PC-9 (cell line): ENCODE data around the gene IFT81. TPM values are rescaled to one million over a fixed set of nuclear protein-coding genes. Genes with fewer than 3 reads are reported as not detected.

Experiments used
- BruUV-seq: library from RNA; stranded (reverse); fragments of 400-500 nt; replicated peaks from 2 replicates; lab custom pipeline; 2021; lab: Mats Ljungman, UMichigan
- CTCF ChIA-PET: fragments of 300-600 bp; sonication (Branson Sonifier 250); formaldehyde crosslinking; loops from one replicate; lab custom pipeline; 2022; ENCODE audit warnings: antibody characterized with exemption; lab: Charles Lee
- POLR2A ChIA-PET: fragments of 300-600 bp; sonication (Branson Sonifier 250); formaldehyde crosslinking; loops from one replicate; lab custom pipeline; 2022; ENCODE audit warnings: antibody characterized with exemption; ENCODE audit not compliant: unreplicated experiment; lab: Charles Lee
- DNase-seq, 2 experiments: peaks; one replicate each; pipeline versions ENCODE4 v3.0.0 to v3.0.0-alpha.2; 2015 to 2022; ENCODE audit warnings: mixed read lengths in 1 of 2
- H2AFZ ChIP-seq: fragments of 200-600 bp; sonication (generic); 2 replicates; pipeline ENCODE4 v1.8.1; 2017; ENCODE audit warnings: antibody characterized with exemption
- H3F3A ChIP-seq: fragments of 200-600 bp; sonication (generic); 2 replicates; pipeline ENCODE4 v1.8.1; 2017; ENCODE audit warnings: antibody characterized with exemption, mild to moderate bottlenecking, low read depth; ENCODE audit not compliant: insufficient read depth
- H3K27ac ChIP-seq: fragments of 200-600 bp; sonication (generic); 2 replicates; pipeline ENCODE4 v1.6.1; 2016; ENCODE audit warnings: mixed run types
- H3K27me3 ChIP-seq: fragments of 200-600 bp; sonication (generic); 2 replicates; pipeline ENCODE4 v1.6.1; 2016; ENCODE audit warnings: low read depth, mixed run types; ENCODE audit not compliant: insufficient read depth
- H3K36me3 ChIP-seq: fragments of 200-600 bp; sonication (generic); 2 replicates; pipeline ENCODE4 v1.6.1; 2016; ENCODE audit warnings: low read depth, mixed run types
- H3K4me1 ChIP-seq: fragments of 200-600 bp; sonication (generic); replicated peaks from 2 replicates; pipeline ENCODE4 v1.6.1; 2016; ENCODE audit warnings: mixed run types; ENCODE audit not compliant: insufficient read depth
- H3K4me2 ChIP-seq: fragments of 200-600 bp; sonication (generic); 2 replicates; pipeline ENCODE4 v1.6.1; 2017; ENCODE audit warnings: mixed run types
- H3K4me3 ChIP-seq: fragments of 200-600 bp; sonication (generic); 2 replicates; pipeline ENCODE4 v1.6.1; 2016; ENCODE audit warnings: mixed run types
- H3K79me2 ChIP-seq: fragments of 200-600 bp; sonication (generic); 2 replicates; pipeline ENCODE4 v1.6.1; 2017; ENCODE audit warnings: low read depth, mixed run types
- H3K9me2 ChIP-seq: fragments of 200-600 bp; sonication (generic); 2 replicates; pipeline ENCODE4 v1.8.1; 2017; ENCODE audit warnings: mild to moderate bottlenecking; ENCODE audit not compliant: insufficient read depth
- H3K9me3 ChIP-seq: fragments of 200-600 bp; sonication (generic); 2 replicates; pipeline ENCODE4 v1.8.1; 2016; ENCODE audit warnings: low read depth; ENCODE audit not compliant: insufficient read depth
- H4K20me1 ChIP-seq: fragments of 200-600 bp; sonication (generic); 2 replicates; pipeline ENCODE4 v1.8.1; 2017; ENCODE audit not compliant: insufficient read depth
- CTCF ChIP-seq: fragments of 200-600 bp; sonication (generic); conservative IDR thresholded peaks from 2 replicates; pipeline ENCODE4 v1.6.1; 2017; ENCODE audit warnings: mixed run types, antibody characterized with exemption, mild to moderate bottlenecking, moderate library complexity
- EZH2 ChIP-seq: fragments of 200-600 bp; sonication (generic); IDR thresholded peaks from 2 replicates; pipeline ENCODE4 v1.8.0; 2017; ENCODE audit warnings: antibody characterized with exemption, low read depth
- intact Hi-C: fragments of 100-400 bp; cut with micrococcal nuclease; formaldehyde crosslinking; loops from one replicate; pipeline ENCODE4 v1.10.0; 2022; ENCODE audit not compliant: unreplicated experiment
- total RNA-seq: library from RNA; stranded (reverse); gene quantifications from 2 replicates; pipeline ENCODE4 v1.2.3, GENCODE V29; 2021

IFT81 gene
- total RNA-seq, 1 experiment from 2014 or later, result 19.3 TPM

- POLR2A ChIA-PET, result interaction anchor here (0.5 to 1.0 kb wide), 7 partner anchors 13 to 99 kb away, joined by 3 to 18 read pairs (median 4); no protein-coding TSS in a partner anchor
- peak overlapping the region; percentile 41 for H3K4me3 ChIP-seq
- peaks cover 46% of the 10 kb centered on the region for H3K4me1 ChIP-seq
- no peaks in the 10 kb centered on the region for H3K79me2 ChIP-seq
- intact Hi-C loops, result loop anchor here (2.0 kb wide), 2 partner anchors 21 to 33 kb away; partner anchors contain the start of gene ATP2A2
- peak; percentile 71 to 89 for DNase-seq
- H4K20me1 ChIP-seq, result no peaks in the 10 kb centered on the region
- H3K36me3 ChIP-seq, result no peaks in the 10 kb centered on the region
- TF ChIP-seq CTCF, result no peak
- TF ChIP-seq EZH2, result no peak
- H3K27me3 ChIP-seq, result no peaks in the 10 kb centered on the region
- H3K27ac ChIP-seq, result peak overlapping the region; percentile 95
- H3K9me3 ChIP-seq, result no peaks in the 10 kb centered on the region
- CTCF ChIA-PET, result no interaction called here
- H3K9me2 ChIP-seq, result no peaks in the 10 kb centered on the region
- peak overlapping the region; percentile 77 for H2AFZ ChIP-seq
- TSS peak; percentile 76 for BruUV-seq
- peaks cover 36% of the 10 kb centered on the region for H3F3A ChIP-seq
- H3K4me2 ChIP-seq, result peak overlapping the region; percentile 78
Observed at GRCh38 chr12:110247340-110248095, 123.4 kb downstream of the IFT81 start.

- BruUV-seq, result TSS peak; percentile 45
- Histone ChIP-seq H3K4me2 (peak overlapping the region; percentile 78), H3K4me1 (peaks cover 46% of the 10 kb centered on the region), H2AFZ (peak overlapping the region; percentile 77), H3K27me3 (no peaks in the 10 kb centered on the region), H3K27ac (peak overlapping the region; percentile 95), H3K9me2 (no peaks in the 10 kb centered on the region), H3K79me2 (no peaks in the 10 kb centered on the region), H3F3A (peaks cover 36% of the 10 kb centered on the region), H3K9me3 (no peaks in the 10 kb centered on the region), H3K36me3 (no peaks in the 10 kb centered on the region), H4K20me1 (no peaks in the 10 kb centered on the region), H3K4me3 (peak overlapping the region; percentile 41)
- no peak for DNase-seq
- CTCF ChIA-PET, result no interaction called here
- intact Hi-C loops, result loop anchor here (2.0 kb wide), 1 partner anchor 21 kb away; no protein-coding TSS in a partner anchor
- POLR2A ChIA-PET, result interaction anchor here (0.5 to 1.0 kb wide), 6 partner anchors 13 to 99 kb away, joined by 3 to 18 read pairs (median 4); no protein-coding TSS in a partner anchor
- TF ChIP-seq CTCF, result no peak
- no peak for TF ChIP-seq EZH2
Observed at GRCh38 chr12:110248096-110248447, 123.9 kb downstream of the IFT81 start.

- Histone ChIP-seq H3K27me3 (no peaks in the 10 kb centered on the region), H4K20me1 (no peaks in the 10 kb centered on the region), H3K36me3 (no peaks in the 10 kb centered on the region), H3K4me3 (no peak overlapping the region), H2AFZ (no peak overlapping the region), H3K4me2 (peak overlapping the region; percentile 78; the same call in 1 of the 2 replicates), H3K9me3 (no peaks in the 10 kb centered on the region), H3K79me2 (no peaks in the 10 kb centered on the region), H3K4me1 (peaks cover 53% of the 10 kb centered on the region), H3K9me2 (no peaks in the 10 kb centered on the region), H3F3A (peaks cover 42% of the 10 kb centered on the region), H3K27ac (peak overlapping the region; percentile 95)
- DNase-seq, result no peak
- BruUV-seq, result no TSS peak
- intact Hi-C loops, result loop anchor here (2.0 kb wide), 1 partner anchor 20 kb away; no protein-coding TSS in a partner anchor
- TF ChIP-seq EZH2, result no peak
- TF ChIP-seq CTCF, result no peak
- ChIA-PET POLR2A (interaction anchor here (0.7 kb wide), 1 partner anchor 786 kb away, joined by 5 read pairs; no protein-coding TSS in a partner anchor), CTCF (no interaction called here)
Observed at GRCh38 chr12:110249105-110249504, 124.9 kb downstream of the IFT81 start.
